Measurements from ENCODE around the gene FHL1. TPM values are rescaled to one million over a fixed set of nuclear protein-coding genes. Genes with fewer than 3 reads are reported as not detected.

Gene FHL1
- total RNA-seq, 1 donor from 2014 or later, result 888 TPM

- peaks cover 45 to 60% (median 49%) of the 10 kb centered on the region in 3 donors for H3K4me1 ChIP-seq (ENCODE audit: control insufficient read depth in 3 of 3, insufficient read depth in 3 of 3, low read length in 3 of 3)
- H3K9ac ChIP-seq (ENCODE audit: low read depth in 1 of 3, low read length in 3 of 3), result peak overlapping the region; percentile 29 to 77 (median 66)
- peak overlapping the region; percentile 98 for H3K27ac ChIP-seq (ENCODE audit: low read depth, low read length)
- H3K27me3 ChIP-seq (ENCODE audit: control insufficient read depth in 3 of 3, insufficient read depth in 3 of 3, low read length in 3 of 3), result no peaks in the 10 kb centered on the region
- no peaks in the 10 kb centered on the region for H3K9me3 ChIP-seq (ENCODE audit: control insufficient read depth in 3 of 3, low read length in 3 of 3)
- peaks cover 0 to 5% (median 0%) of the 10 kb centered on the region in 3 donors for H3K36me3 ChIP-seq (ENCODE audit: control insufficient read depth in 3 of 3, insufficient read depth in 3 of 3, low read length in 3 of 3)
- H3K4me3 ChIP-seq (ENCODE audit: low read length in 3 of 3), result peak overlapping the region; percentile 31 to 60 (median 51)
Measured at GRCh38 chrX:136192839-136193414, 45.6 kb downstream of the FHL1 start.

DNA sequence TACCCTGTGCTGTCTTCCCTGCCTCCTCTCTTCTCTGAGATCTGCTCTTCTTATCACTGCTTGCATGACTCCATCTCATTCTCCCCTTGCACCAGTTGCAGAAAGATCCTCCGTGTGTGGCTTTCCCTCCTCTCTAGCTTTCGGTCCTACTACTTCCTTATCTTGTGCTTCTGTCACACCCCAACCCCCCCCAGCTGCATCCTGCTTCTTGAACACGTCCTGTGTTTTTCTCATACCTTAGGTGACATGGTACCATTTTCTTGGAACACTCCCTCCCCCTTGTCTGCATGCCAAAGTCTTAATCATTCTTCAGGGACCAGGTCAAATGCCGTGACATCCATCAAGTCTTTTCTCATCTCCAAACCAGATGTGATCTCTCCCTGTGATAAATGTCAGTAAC lies 46.4 kb downstream of the FHL1 start:
- H3K9ac ChIP-seq (ENCODE audit: low read depth in 1 of 3, low read length in 3 of 3), result peak overlapping the region; percentile 29 to 77 (median 66)
- H3K27me3 ChIP-seq (ENCODE audit: control insufficient read depth in 3 of 3, insufficient read depth in 3 of 3, low read length in 3 of 3), result no peaks in the 10 kb centered on the region
- H3K4me3 ChIP-seq (ENCODE audit: low read length in 3 of 3), result peak overlapping the region; percentile 40 to 60 (median 51)
- H3K4me1 ChIP-seq (ENCODE audit: control insufficient read depth in 3 of 3, insufficient read depth in 3 of 3, low read length in 3 of 3), result peaks cover 39 to 54% (median 49%) of the 10 kb centered on the region in 3 donors
- no peaks in the 10 kb centered on the region for H3K9me3 ChIP-seq (ENCODE audit: control insufficient read depth in 3 of 3, low read length in 3 of 3)
- peak overlapping the region; percentile 98 for H3K27ac ChIP-seq (ENCODE audit: low read depth, low read length)
- peaks cover under 1 to 14% (median 4%) of the 10 kb centered on the region in 3 donors for H3K36me3 ChIP-seq (ENCODE audit: control insufficient read depth in 3 of 3, insufficient read depth in 3 of 3, low read length in 3 of 3)

GRCh38 chrX:136194536-136194935 lies 47.2 kb downstream of the FHL1 start:
- H3K36me3 ChIP-seq (ENCODE audit: control insufficient read depth in 3 of 3, insufficient read depth in 3 of 3, low read length in 3 of 3), result peaks cover 5 to 20% (median 8%) of the 10 kb centered on the region in 3 donors
- no peak overlapping the region for H3K9ac ChIP-seq (ENCODE audit: low read depth in 1 of 3, low read length in 3 of 3)
- H3K9me3 ChIP-seq (ENCODE audit: control insufficient read depth in 3 of 3, low read length in 3 of 3), result no peaks in the 10 kb centered on the region
- no peak overlapping the region for H3K4me3 ChIP-seq (ENCODE audit: low read length in 3 of 3)
- H3K27ac ChIP-seq (ENCODE audit: low read depth, low read length), result peak overlapping the region; percentile 98
- H3K4me1 ChIP-seq (ENCODE audit: control insufficient read depth in 3 of 3, insufficient read depth in 3 of 3, low read length in 3 of 3), result peaks cover 34 to 52% (median 49%) of the 10 kb centered on the region in 3 donors
- no peaks in the 10 kb centered on the region for H3K27me3 ChIP-seq (ENCODE audit: control insufficient read depth in 3 of 3, insufficient read depth in 3 of 3, low read length in 3 of 3)

GRCh38 chrX:136195247-136195646 lies 47.9 kb downstream of the FHL1 start:
- H3K27ac ChIP-seq (ENCODE audit: low read depth, low read length), result peak overlapping the region; percentile 98
- H3K4me3 ChIP-seq (ENCODE audit: low read length in 3 of 3), result no peak overlapping the region

GRCh38 chrX:136196691-136197155 lies 49.4 kb downstream of the FHL1 start:
- Histone ChIP-seq H3K9ac (ENCODE audit: low read depth in 1 of 3, low read length in 3 of 3) (peak overlapping the region; percentile 91 to 93 (median 92)), H3K27ac (ENCODE audit: low read depth, low read length) (peak overlapping the region; percentile 98), H3K36me3 (ENCODE audit: control insufficient read depth in 3 of 3, insufficient read depth in 3 of 3, low read length in 3 of 3) (peaks cover 8 to 22% (median 9%) of the 10 kb centered on the region in 3 donors), H3K27me3 (ENCODE audit: control insufficient read depth in 3 of 3, insufficient read depth in 3 of 3, low read length in 3 of 3) (no peaks in the 10 kb centered on the region), H3K9me3 (ENCODE audit: control insufficient read depth in 3 of 3, low read length in 3 of 3) (no peaks in the 10 kb centered on the region), H3K4me1 (ENCODE audit: control insufficient read depth in 3 of 3, insufficient read depth in 3 of 3, low read length in 3 of 3) (peaks cover 24 to 43% (median 37%) of the 10 kb centered on the region in 3 donors), H3K4me3 (ENCODE audit: low read length in 3 of 3) (peak overlapping the region; percentile 74 to 79 (median 79))

More at GRCh38 chrX:136195247-136195646, 47.9 kb downstream of the FHL1 start:
- Histone ChIP-seq H3K36me3 (ENCODE audit: control insufficient read depth in 3 of 3, insufficient read depth in 3 of 3, low read length in 3 of 3) (peaks cover 5 to 22% (median 9%) of the 10 kb centered on the region in 3 donors), H3K27me3 (ENCODE audit: control insufficient read depth in 3 of 3, insufficient read depth in 3 of 3, low read length in 3 of 3) (no peaks in the 10 kb centered on the region), H3K9ac (ENCODE audit: low read depth in 1 of 3, low read length in 3 of 3) (no peak overlapping the region), H3K9me3 (ENCODE audit: control insufficient read depth in 3 of 3, low read length in 3 of 3) (no peaks in the 10 kb centered on the region), H3K4me1 (ENCODE audit: control insufficient read depth in 3 of 3, insufficient read depth in 3 of 3, low read length in 3 of 3) (peaks cover 29 to 49% (median 48%) of the 10 kb centered on the region in 3 donors)

GRCh38 chrX:136198010-136198409 lies 50.7 kb downstream of the FHL1 start:
- peak overlapping the region; percentile 74 to 79 (median 79) for H3K4me3 ChIP-seq (ENCODE audit: low read length in 3 of 3)
- H3K9me3 ChIP-seq (ENCODE audit: control insufficient read depth in 3 of 3, low read length in 3 of 3), result no peaks in the 10 kb centered on the region
- peaks cover 30 to 39% (median 31%) of the 10 kb centered on the region in 3 donors for H3K4me1 ChIP-seq (ENCODE audit: control insufficient read depth in 3 of 3, insufficient read depth in 3 of 3, low read length in 3 of 3)
- peak overlapping the region; percentile 98 for H3K27ac ChIP-seq (ENCODE audit: low read depth, low read length)
- peaks cover 9 to 24% (median 10%) of the 10 kb centered on the region in 3 donors for H3K36me3 ChIP-seq (ENCODE audit: control insufficient read depth in 3 of 3, insufficient read depth in 3 of 3, low read length in 3 of 3)
- peak overlapping the region; percentile 91 to 93 (median 92) for H3K9ac ChIP-seq (ENCODE audit: low read depth in 1 of 3, low read length in 3 of 3)
- H3K27me3 ChIP-seq (ENCODE audit: control insufficient read depth in 3 of 3, insufficient read depth in 3 of 3, low read length in 3 of 3), result no peaks in the 10 kb centered on the region

GRCh38 chrX:136198678-136199243 lies 51.4 kb downstream of the FHL1 start:
- no peaks in the 10 kb centered on the region for H3K9me3 ChIP-seq (ENCODE audit: control insufficient read depth in 3 of 3, low read length in 3 of 3)
- H3K27ac ChIP-seq (ENCODE audit: low read depth, low read length), result peak overlapping the region; percentile 98
- peaks cover 26 to 34% (median 31%) of the 10 kb centered on the region in 3 donors for H3K4me1 ChIP-seq (ENCODE audit: control insufficient read depth in 3 of 3, insufficient read depth in 3 of 3, low read length in 3 of 3)
- H3K4me3 ChIP-seq (ENCODE audit: low read length in 3 of 3), result peak overlapping the region; percentile 74 to 79 (median 79)
- H3K9ac ChIP-seq (ENCODE audit: low read depth in 1 of 3, low read length in 3 of 3), result peak overlapping the region; percentile 91 to 93 (median 92)
- H3K36me3 ChIP-seq (ENCODE audit: control insufficient read depth in 3 of 3, insufficient read depth in 3 of 3, low read length in 3 of 3), result peaks cover 9 to 24% (median 11%) of the 10 kb centered on the region in 3 donors
- H3K27me3 ChIP-seq (ENCODE audit: control insufficient read depth in 3 of 3, insufficient read depth in 3 of 3, low read length in 3 of 3), result no peaks in the 10 kb centered on the region

- H3K9ac ChIP-seq (ENCODE audit: low read depth in 1 of 3, low read length in 3 of 3), result peak overlapping the region; percentile 91 to 93 (median 92)
- H3K9me3 ChIP-seq (ENCODE audit: control insufficient read depth in 3 of 3, low read length in 3 of 3), result no peaks in the 10 kb centered on the region
- peak overlapping the region; percentile 74 to 79 (median 79) for H3K4me3 ChIP-seq (ENCODE audit: low read length in 3 of 3)
- peaks cover 26 to 31% (median 29%) of the 10 kb centered on the region in 3 donors for H3K4me1 ChIP-seq (ENCODE audit: control insufficient read depth in 3 of 3, insufficient read depth in 3 of 3, low read length in 3 of 3)
- H3K27ac ChIP-seq (ENCODE audit: low read depth, low read length), result peak overlapping the region; percentile 98
- H3K36me3 ChIP-seq (ENCODE audit: control insufficient read depth in 3 of 3, insufficient read depth in 3 of 3, low read length in 3 of 3), result peaks cover 11 to 24% (median 14%) of the 10 kb centered on the region in 3 donors
- no peaks in the 10 kb centered on the region for H3K27me3 ChIP-seq (ENCODE audit: control insufficient read depth in 3 of 3, insufficient read depth in 3 of 3, low read length in 3 of 3)
Measured at GRCh38 chrX:136199365-136199764, 52.0 kb downstream of the FHL1 start.

DNA sequence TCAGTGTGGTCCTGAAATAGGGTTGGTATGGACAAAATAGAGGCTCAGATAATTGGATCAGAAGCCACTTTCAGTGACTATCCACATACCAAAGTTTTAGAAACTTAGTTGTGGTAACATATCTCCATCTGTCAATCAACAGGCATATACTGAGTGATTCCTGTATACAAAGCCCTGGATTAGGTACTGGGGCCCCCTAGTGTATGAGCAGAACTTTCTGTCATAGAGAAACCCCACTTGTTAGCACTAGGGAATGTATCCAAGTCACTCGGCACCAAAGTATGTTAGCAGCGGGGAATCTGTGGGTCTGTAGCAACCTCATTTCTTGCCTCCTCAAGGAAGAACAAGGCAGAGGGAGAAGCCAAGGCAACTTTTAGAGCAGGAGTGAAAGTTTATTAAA lies 53.1 kb downstream of the FHL1 start:
- peak overlapping the region; percentile 98 for H3K27ac ChIP-seq (ENCODE audit: low read depth, low read length)

DNA sequence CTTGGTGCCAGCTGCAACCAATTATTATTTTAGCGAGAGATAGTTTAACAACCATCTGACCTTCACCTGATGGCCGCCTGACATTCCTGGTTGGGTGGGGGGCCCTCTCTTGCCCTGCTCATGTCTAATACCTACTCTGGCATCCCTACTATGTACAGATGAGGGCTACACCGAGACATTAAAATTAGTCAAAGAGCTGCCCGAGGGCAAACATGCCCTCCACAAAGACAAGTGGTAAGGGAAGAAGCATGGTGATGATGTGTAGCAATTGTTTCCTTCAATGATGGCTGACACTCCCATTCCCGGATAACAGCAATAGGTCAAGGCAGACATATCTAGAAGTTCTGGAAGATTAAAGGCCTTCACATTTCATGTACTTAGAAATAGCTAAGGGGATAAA lies 54.3 kb downstream of the FHL1 start:
- Histone ChIP-seq H3K36me3 (ENCODE audit: control insufficient read depth in 3 of 3, insufficient read depth in 3 of 3, low read length in 3 of 3) (peaks cover 19 to 34% (median 26%) of the 10 kb centered on the region in 3 donors), H3K4me1 (ENCODE audit: control insufficient read depth in 3 of 3, insufficient read depth in 3 of 3, low read length in 3 of 3) (peaks cover 25 to 36% (median 25%) of the 10 kb centered on the region in 3 donors), H3K27ac (ENCODE audit: low read depth, low read length) (peak overlapping the region; percentile 98), H3K9ac (ENCODE audit: low read depth in 1 of 3, low read length in 3 of 3) (peak overlapping the region in 2 of 3 donors; percentile 52 to 68), H3K27me3 (ENCODE audit: control insufficient read depth in 3 of 3, insufficient read depth in 3 of 3, low read length in 3 of 3) (no peaks in the 10 kb centered on the region), H3K9me3 (ENCODE audit: control insufficient read depth in 3 of 3, low read length in 3 of 3) (no peaks in the 10 kb centered on the region), H3K4me3 (ENCODE audit: low read length in 3 of 3) (peak overlapping the region; percentile 62 to 74 (median 65))

More for the DNA sequence above, 53.1 kb downstream of the FHL1 start:
- Histone ChIP-seq H3K9me3 (ENCODE audit: control insufficient read depth in 3 of 3, low read length in 3 of 3) (no peaks in the 10 kb centered on the region), H3K27me3 (ENCODE audit: control insufficient read depth in 3 of 3, insufficient read depth in 3 of 3, low read length in 3 of 3) (no peaks in the 10 kb centered on the region), H3K9ac (ENCODE audit: low read depth in 1 of 3, low read length in 3 of 3) (peak overlapping the region; percentile 91 to 93 (median 92)), H3K4me1 (ENCODE audit: control insufficient read depth in 3 of 3, insufficient read depth in 3 of 3, low read length in 3 of 3) (peaks cover 29 to 33% (median 31%) of the 10 kb centered on the region in 3 donors), H3K4me3 (ENCODE audit: low read length in 3 of 3) (peak overlapping the region; percentile 67 to 79 (median 74)), H3K36me3 (ENCODE audit: control insufficient read depth in 3 of 3, insufficient read depth in 3 of 3, low read length in 3 of 3) (peaks cover 11 to 27% (median 16%) of the 10 kb centered on the region in 3 donors)

Measured in skeletal muscle tissue (tissue), 4 donors.